ENCODE measurements around the gene TMPRSS12.

DNA sequence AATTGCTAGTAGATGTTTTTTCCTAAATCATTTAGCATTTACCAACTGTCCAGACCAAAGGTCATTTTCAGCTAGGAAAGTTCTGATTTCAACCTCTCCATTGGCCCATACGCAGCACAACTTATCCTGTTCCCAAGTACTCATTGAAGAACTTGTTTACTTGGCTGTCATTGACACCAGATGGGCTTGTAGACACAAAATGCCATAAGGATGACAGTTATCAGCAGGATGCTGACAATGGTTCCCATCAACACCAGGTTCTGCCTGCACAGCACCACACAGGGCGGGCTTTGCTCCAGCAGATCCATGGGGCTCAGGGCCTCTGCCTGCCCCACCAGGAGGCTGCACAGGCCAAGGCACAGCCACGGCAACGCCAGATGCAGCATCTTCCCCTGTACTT, 36.5 kb upstream of the TMPRSS12 start:
- TF ChIP-seq EZH2 (IDR thresholded peaks at IDR 0.05; ENCODE audit: insufficient read depth, poor library complexity, severe bottlenecking) (no peak), EZH2phosphoT487 (IDR thresholded peaks at IDR 0.05; ENCODE audit: insufficient read depth, low read depth) (no peak)

Data from GM23248 (cell line).